Cerebellar cortex (tissue), 1 donor: Measurements from ENCODE around the gene ROCK2.

Experiments used
- DNase-seq: peaks from one replicate; pipeline ENCODE4 v3.0.0-alpha.2; 2015; ENCODE audit warnings: low spot score

Gene ROCK2

GRCh38 chr2:11154016-11154922 lies 190.2 kb downstream of the ROCK2 start:
- DNase-seq, result peak; percentile 28

GRCh38 chr2:11152591-11152990 lies 191.8 kb downstream of the ROCK2 start:
- DNase-seq, result no peak

DNA sequence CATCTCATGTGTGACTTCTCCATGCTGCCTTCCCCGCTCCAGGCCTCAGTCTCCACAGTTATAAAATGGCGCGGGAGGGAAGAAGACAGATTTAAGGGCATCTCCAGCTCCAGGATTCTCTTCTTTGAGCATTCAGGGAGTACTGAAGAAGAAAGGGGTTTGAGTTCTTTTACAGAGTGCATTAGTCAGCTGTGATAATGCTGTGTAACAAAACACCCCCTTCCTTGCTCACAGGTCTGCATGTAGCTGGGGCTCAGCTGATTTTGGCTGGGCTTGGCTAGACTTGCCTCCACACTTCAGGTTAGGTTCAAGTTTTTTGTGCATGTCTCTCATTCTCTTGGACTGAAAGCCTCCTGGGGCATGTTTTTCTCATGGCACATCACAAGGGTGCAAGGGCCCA lies 197.2 kb downstream of the ROCK2 start:
- no peak for DNase-seq

DNA sequence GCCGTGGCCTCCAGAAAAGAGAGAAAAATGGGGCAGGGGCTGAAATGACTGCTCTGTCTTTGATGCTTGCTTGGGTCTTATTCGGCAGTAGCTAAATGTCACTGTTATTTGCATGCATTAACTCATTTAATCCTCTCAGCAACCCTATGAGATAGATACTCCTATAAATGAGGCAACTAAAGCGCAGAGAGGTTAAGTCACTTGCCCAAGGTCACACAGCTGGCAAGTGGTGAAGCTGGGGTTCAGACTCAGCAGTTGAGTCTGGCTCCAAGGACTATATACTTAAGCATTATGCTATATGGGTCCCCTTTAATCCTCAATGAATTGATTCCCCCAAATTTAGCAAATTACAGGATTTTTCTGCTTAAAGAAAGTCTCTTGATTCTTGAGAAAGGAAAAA lies 198.4 kb downstream of the ROCK2 start:
- DNase-seq, result no peak

- DNase-seq, result no peak
Measured at GRCh38 chr2:11145350-11145749, 199.1 kb downstream of the ROCK2 start.

DNA sequence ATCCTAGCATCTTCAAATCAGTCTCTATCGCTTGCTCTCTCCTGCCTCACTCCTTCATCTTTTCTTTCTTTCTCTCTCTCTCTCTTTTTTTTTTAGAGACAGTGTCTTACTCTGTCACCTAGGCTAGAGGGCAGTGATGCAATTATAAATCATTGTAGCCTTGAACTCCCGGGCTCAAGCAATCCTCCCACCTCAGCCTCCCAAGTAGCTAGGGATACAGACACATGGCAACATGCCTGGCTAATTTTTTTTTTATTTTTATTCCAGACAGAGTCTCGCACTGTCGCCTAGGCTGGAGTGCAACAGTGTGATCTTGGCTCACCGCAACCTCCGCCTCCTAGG lies 199.7 kb downstream of the ROCK2 start:
- DNase-seq, result no peak

GRCh38 chr2:11144077-11144737 lies 200.2 kb downstream of the ROCK2 start:
- DNase-seq, result no peak

- DNase-seq, result no peak
Measured at GRCh38 chr2:11142987-11143386, 201.4 kb downstream of the ROCK2 start.

GRCh38 chr2:11142330-11142729 lies 202.1 kb downstream of the ROCK2 start:
- DNase-seq, result no peak

- no peak for DNase-seq
Measured at GRCh38 chr2:11141319-11141718, 203.1 kb downstream of the ROCK2 start.

DNA sequence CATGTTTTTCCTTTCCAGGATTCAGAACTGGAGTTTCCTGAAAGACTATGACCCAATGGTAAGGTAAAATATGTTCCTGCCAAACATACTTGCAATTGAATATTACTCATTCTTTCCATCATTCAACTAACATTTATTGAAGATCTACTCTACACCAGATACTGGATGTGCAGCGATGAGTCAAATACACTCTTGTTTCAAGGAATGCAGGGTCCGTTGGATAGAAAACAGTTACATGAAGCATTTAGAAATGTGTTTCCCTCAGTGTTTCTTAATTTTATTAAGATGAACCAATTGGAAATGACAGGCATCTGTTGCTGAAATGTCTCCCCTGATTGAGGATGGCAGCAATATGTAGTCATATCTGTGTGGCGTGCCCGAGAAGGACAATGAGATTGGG lies 203.9 kb downstream of the ROCK2 start:
- no peak for DNase-seq

DNA sequence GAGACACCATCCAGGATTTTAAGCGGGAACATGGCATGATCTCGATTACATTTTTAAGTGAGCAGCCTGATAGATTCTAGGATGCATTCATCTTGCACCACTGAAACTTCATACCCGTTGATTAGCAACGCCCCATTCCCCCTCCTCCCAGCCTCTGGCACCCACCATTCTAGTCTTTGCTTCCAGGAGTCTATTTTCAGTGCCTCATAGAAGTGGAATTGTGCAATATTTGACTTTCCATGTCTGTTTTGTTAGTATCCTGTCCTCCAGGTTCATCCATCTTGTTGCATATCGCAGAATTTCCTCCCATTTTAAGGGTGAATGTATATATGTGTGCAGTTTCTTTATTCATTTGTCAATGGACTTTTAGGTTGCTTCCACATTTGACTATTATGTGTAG lies 210.1 kb downstream of the ROCK2 start:
- no peak for DNase-seq

DNA sequence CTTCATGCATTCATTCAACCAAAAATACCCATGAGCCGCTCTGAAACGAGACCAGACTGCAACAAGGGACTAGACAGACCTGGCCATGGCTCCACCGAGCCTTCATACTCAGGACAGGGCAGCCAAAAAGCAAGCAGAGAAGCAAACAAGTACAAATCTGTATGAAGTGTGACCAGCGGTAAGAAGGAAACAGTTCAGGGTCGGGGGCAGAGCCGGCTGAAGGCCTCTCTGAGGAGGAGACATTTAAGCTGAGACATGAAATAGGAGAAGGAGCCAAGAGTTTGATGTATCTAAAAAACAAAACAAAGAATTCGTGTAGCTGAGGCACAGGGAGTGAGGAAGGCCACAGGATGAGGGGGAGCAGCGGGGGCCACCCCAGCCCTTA lies 210.5 kb downstream of the ROCK2 start:
- no peak for DNase-seq

DNA sequence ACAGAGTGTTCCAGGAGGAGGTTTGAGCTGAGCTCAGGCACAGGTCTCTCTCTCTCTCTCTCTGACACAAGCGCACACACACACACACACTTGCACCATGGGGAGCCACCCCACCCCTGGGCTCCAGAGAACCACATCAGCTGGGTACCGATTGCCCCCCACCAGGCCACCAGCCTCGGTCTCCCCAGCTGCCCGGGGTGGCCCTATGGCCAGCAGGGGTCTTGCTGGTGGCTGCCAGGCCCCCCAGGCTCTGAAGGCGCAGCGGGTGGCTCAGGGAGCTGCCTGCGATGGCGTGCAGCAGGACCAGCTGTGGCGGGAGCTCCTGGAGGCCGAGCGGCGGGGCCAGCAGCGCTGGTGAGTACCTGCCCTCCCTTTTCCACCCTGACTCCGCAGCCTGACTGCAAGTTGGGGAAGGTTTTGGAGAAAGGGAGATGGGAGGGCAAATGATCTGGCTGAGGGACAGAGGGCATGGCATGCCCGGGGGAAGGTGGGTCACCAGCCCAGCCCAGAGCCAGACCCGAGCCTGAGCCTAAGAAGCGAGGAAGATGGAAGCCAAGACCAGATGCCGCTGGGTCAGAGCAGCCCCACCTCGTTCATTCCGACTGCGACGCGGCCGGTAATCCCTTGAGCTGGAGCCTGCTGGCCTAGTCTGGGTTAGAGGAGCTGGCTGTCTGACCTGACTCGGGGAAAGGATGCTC lies 211.0 kb downstream of the ROCK2 start:
- DNase-seq, result peak; percentile 24

DNA sequence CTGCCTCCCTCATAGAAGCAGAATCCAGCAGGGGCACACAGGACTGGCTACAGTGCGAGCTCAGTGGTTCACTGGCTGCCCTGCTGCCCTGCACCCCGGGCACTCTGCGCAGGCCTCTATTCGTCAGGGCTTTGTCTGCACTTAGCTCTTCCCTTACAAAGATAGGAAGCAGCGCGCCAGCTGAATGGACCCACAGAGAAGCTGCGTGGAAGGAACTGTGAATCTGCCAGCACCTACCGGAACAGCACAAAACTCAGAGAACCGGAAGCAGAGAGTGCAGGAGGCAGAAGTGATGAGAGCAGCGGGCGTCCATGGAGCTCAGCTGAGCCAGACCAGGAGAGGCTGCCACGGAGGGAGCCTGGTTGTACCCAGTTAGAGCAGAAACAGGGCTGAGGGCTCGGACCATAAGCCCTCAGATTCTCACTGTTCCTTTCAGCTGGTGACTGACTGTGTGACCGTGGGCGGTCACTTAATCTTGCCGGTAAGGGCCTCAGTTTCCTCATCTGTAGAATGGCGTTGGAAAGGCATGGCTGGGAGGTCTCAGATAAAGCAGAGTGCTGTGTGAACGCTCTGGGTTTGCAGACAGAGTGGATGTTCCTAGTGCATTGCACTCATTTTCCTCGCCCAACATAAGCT lies 212.3 kb downstream of the ROCK2 start:
- no peak for DNase-seq

DNA sequence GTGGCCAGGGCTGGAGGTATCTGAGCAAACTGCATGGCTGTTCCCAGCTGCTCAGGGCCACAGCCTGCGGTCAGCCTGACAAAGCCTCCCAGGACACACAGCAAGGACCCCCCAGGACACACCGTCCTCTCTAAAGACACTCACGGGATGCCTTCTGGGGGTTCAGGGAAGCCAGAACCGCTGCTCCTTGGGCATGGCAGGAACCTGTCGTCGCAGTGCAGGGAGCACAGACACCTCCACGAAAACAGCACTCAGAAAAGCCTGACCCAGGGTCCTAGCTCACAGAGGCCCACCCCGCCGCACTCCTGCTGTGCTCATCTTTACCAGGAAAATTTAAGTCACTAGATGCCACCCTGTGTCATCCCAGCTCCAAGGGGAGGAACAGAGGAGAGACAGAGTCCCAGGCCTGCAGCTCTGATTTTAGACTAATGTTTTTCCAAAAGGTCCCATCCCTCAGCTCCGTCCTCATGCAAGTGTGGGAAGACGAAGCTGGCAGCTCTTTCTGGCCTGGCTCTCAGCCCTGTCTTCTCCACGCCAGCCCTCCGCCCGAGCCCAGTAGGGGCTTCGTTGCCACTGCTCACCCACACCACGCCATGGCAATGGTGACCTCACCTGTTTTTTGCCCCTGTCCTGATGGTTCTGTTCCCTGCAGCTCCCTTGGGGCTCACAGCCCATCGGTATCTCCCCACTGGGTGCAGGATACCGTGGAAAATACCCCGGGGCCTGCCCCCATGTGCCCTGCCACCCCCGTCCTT lies 213.1 kb downstream of the ROCK2 start:
- DNase-seq, result no peak
